GM19463 (cell line): ENCODE results near the gene METTL22.

Source experiments
- ATAC-seq: cut with Tn5 transposase; IDR thresholded peaks from one replicate; pipeline ENCODE4 v1.9.1; 2021; ENCODE audit warnings: mild to moderate bottlenecking, moderate library complexity; ENCODE audit not compliant: unreplicated experiment

The METTL22 gene, protein sequence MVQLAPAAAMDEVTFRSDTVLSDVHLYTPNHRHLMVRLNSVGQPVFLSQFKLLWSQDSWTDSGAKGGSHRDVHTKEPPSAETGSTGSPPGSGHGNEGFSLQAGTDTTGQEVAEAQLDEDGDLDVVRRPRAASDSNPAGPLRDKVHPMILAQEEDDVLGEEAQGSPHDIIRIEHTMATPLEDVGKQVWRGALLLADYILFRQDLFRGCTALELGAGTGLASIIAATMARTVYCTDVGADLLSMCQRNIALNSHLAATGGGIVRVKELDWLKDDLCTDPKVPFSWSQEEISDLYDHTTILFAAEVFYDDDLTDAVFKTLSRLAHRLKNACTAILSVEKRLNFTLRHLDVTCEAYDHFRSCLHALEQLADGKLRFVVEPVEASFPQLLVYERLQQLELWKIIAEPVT

DNA sequence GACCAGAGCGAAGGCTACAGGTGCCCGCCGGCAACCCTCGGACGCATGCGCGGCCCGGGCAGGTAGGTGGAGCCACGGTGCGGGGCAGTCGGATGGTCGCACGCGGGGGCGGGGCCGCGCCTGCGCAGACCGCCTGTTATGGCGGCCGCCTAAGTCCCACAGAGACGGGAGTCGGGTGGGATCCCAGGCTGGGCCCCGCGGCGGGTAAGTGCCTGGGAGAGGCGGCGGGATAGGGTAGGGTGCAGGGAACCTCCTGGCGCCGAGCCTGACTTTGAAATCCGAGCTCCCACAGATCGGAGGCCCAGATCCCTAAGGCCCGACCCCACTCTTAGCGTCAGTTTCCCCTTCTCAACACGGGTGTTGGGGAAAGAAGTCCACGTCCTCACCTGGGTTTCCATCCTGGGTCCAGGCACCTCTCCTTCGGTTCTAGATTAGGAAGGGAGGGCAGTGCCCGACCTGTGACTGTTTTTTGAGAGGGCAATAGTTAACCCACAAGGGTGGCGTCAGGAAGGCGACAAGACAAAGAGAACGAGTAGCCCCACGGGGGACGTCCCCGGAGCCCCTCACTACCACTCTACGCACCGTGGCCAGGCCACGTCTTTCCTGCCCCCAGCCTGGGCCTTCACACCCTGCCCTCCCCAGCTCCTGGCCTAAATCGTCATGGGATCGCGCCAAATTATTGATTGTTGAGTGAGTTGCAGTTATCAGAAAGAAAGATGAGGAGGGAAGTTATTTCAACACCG lies at the start of gene METTL22:
TSS of gene METTL22 (plus strand) at position 127 of the 743 bp plus-strand sequence. CDS start 3,968 bp downstream, outside the sequence.
- ATAC-seq, result peak; percentile 96

GRCh38 chr16:8572063-8572918 lies 49.2 kb upstream of the METTL22 start:
- no peak for ATAC-seq

DNA sequence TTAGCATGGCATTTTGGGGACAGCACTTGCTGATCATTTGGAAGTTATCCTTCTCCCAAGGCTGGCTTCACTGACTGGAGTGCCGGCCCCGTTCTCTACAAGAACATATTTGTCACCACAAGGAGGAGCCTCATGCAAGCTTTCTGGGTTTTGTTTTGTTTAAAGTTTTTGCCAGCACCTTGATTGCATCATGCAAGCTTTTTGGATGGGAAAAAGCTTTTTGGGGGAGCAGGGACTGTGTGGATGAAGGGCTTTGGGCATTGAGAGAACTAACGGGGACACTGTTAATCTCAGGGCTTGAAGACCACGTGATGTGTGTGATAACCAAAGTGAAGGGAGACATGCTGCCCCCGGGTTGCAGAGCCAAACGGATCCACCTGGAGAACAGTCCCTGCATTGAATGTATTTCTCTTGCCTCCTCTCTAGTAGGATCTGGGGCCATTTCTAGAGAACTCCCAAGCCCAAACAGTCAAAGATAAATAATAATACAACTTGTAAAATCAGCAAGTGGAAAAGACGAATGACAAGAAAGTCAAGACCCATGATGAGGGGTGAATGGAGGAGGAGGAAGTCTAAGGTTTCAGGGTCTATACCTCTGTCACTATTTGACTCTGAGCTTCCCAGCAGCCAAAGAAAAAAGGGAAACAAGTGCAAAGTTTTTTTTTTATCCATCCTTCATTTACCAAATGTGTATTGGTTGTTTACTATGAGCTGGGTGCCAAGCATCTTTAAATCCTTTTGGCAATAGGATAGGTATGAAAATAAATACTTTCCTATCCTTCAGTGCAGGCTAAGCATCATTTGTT lies 48.4 kb upstream of the METTL22 start:
- ATAC-seq, result no peak

- ATAC-seq, result no peak
These were observed 46.1 kb upstream of the METTL22 start for GRCh38 chr16:8575399-8575798.

- no peak for ATAC-seq
These were observed 45.1 kb upstream of the METTL22 start for GRCh38 chr16:8576141-8577004.

GRCh38 chr16:8577678-8578304 lies 43.7 kb upstream of the METTL22 start:
- ATAC-seq, result no peak

DNA sequence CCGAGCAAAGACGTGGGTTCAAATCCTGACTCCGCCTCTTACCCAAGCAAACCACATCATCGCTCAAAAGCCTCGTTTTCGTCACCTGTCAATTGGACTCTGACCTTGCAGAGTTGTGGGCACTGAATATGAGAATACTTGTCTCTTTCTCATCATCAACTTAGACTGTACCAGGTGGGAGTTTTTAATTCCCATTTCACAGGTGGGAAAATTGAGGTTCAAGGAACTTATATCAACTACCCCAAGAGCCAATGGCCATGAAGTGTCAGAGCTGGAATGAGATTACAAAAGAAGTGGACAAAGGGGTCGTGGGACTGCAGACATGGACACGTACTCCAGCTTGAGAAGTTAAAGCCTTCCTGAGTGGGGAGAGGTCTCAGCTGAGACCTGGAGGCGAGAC lies 41.9 kb upstream of the METTL22 start:
- ATAC-seq, result no peak

GRCh38 chr16:8581831-8582580 lies 39.5 kb upstream of the METTL22 start:
- no peak for ATAC-seq

GRCh38 chr16:8583199-8583598 lies 38.3 kb upstream of the METTL22 start:
- no peak for ATAC-seq

DNA sequence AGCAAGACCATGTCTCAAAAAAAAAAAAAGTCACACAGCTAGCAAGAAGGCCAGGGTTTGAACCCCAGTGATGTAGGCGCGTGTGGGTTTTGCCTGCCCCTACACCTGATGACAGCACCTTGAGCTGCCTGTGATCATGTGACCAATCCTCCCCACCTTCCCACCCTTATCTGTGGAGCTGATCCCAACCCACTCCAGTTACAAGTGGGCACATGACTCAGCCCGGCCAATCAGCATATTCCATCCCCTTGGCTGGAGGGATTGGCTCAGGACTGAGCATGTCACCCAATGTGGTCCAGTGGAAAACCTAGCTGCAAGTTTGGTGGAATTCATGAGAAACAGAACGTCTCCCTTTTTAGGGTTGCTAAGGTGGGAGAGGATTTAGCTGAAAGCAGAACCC lies 37.8 kb upstream of the METTL22 start:
- ATAC-seq, result no peak

DNA sequence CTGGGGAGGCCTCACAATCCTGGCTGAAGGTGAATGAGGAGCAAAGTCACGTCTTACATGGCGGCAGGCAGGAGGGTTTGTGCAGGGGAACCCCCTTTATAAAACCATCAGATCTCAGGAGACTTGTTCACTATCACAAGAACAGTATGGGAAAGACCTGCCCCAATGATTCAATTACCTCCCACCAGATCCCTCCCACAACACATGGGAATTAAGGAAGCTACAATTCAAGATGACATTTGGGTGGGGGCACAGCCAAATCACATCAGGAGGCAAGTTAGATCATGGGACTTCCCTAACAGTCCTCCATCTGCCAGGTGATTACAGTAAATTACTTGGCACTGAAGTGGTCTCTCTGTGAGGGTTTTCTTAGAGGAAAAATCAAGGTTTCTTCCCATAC lies 36.5 kb upstream of the METTL22 start:
- no peak for ATAC-seq

DNA sequence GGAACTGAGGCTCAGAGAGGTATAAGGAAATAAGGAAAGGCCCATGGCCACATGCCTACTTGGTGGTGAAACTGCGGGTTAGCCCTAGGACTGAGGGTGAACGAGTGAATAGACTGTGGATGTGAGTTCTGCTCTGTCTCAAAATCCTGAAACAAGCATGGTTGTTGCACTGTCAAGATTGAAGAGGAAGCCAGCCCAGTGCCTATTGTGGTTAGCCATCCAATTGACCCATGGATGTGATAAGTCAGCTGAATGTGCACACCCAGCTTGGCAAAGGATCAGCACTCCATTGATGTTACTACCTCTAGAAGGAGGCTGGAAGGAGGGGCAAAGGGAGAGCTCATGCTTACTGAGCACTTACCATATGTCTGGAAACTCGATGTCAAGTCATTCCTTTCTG lies 35.6 kb upstream of the METTL22 start:
- ATAC-seq, result no peak

DNA sequence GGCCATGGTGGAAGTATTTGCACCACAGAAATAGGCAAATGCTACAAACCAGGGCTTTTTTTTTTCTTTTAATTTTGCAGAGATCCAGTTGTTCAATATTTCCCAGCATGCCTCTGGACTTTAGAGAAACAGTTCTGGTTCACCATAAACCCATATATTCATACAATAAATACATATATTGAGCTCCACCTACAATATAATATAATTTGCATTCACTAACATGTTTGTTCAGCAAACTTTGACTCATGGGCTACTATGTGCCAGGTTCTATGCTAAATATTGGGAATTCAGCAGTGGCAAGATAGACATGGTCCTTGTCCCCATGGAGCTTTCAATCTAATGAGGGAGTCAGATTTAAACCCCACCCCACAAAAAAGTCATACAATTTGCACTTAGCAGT lies 34.4 kb upstream of the METTL22 start:
- ATAC-seq, result no peak

DNA sequence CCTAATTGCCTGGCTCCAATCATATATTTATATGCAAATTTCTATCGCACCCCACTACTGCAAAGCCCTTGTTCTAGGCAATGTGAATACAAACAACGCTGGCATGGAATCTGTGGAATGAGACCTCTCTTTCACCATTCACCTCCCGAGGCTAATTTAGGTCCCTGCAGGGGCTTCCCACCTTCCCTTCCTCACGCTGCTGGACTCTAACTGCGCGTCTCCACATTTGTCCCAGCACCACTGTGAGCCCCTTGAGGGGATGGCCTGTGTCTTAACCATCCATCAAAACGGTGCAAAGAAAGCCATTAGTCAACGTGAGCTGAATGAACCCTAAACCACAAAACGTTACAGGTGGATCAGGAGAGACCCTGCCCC lies 32.8 kb upstream of the METTL22 start:
- ATAC-seq, result no peak

- no peak for ATAC-seq
These were observed 32.2 kb upstream of the METTL22 start for GRCh38 chr16:8589057-8589899.

DNA sequence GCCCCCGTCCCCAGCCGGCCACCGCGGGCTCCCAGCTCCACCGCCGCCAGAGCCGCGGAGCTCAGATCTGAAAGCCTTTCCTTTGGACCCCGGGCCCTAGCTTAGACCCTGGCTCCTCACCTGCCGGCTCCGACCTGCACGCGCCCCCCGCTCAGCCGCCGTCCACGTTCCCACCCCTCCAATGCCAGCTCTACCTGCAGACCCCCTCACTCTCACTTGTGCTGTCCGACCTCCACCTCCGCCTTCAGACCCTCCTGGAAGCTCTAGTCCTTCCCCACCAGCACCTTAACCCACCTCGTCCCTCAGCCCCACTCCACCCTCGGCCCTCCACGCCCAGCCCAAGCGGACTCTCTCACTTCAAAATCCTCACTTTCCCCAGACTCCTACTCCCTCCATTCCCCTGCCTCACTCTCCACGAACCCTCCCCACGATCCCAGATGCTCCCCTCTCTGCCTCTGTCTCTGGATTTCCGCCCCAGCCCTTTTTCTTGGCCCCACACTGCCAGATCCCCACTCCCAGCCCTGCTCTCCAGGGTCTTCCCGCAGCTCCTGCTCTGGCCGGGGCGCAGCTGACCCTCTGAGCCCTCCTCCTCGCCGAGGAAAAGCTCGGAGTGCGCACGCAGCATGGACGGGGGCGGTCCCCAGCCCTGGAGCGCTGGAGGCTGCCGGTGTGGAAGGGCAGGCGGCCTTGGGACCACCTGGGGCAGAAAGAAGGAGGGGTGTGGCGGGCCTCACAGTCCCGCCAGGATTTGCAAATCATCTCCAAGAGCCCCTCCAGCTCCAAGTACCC lies 31.4 kb upstream of the METTL22 start, which contains the start of gene TMEM114:
TSS of gene TMEM114 (minus strand) at position 612 of the 789 bp plus-strand sequence. CDS start 673 bp downstream, outside the sequence.
- no peak for ATAC-seq

DNA sequence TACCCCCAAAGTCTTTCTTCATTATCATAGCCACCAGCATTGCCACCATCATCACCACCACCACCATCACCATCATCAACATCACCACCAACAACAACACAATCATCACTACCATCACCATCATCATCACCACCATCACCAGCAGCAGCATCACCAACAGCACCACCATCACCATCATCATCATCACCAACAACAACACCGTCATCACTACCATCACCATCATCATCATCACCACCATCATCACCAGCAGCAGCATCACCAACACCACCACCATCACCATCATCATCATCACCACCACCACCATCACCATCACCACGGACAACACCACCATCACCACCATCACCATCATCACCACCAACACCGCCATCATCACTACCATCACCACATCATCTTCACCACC lies 30.7 kb upstream of the METTL22 start:
- no peak for ATAC-seq
